Right renal cortex interstitium (tissue), 3 donors: ENCODE measurements around the gene TMCO4. TPM values are rescaled to one million over a fixed set of nuclear protein-coding genes. Genes with fewer than 3 reads are reported as not detected.

ENCODE experiments used
- DNase-seq, 3 donors: peaks; one replicate each; pipeline ENCODE4 v3.0.0-alpha.2; 2013; ENCODE audit warnings: low read depth in 3 of 3, low spot score in 2 of 3
- polyA plus RNA-seq, 3 donors: library from polyadenylated mRNA; unstranded; fragments of 120-200 nt; gene quantifications; one replicate each; pipeline ENCODE4 v1.2.1, GENCODE V29; 2013; ENCODE audit not compliant: insufficient read length in 3 of 3

Gene TMCO4
- polyA plus RNA-seq, 3 donors, result 16.5 to 18.4 (median 17.8) TPM

DNA sequence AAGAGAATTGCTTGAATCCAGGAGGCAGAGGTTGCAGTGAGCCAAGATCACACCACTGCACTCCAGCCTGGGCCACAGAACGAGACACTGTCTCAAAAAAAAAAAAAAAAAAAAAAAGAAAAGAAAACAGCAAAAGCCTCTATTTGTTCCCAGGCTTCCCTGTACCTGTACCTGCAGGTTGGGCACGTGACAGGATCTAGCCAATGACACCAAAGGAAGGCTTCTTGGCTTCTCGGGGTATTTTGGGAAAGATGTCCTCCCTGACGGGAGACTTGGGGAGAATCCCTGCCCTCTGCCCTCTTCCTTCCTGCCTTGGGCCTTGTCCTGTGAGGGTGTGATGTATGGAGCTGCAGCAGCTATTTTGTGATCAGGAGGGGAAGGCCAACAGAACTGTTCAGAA is 22.8 kb downstream of the TMCO4 start:
- DNase-seq, result no peak

DNA sequence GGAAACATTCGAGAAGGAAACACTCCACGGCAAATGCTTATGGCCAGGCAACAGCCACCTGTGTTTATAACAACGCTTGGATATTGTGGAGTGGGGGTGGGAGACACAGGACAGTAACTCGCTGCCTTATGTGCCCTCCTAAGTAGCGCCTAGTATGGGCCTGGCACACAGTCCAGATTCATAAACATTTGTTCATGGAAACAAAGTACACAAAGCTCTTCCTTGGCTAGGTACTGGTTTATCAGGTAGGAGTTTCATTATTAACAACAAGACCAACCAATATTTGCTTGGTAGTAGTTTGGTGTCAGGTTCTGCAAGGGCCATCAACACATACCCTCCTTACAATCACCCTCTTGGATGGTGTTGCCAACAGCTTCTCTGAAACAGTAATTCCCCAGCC is 23.4 kb downstream of the TMCO4 start:
- DNase-seq, result no peak

DNA sequence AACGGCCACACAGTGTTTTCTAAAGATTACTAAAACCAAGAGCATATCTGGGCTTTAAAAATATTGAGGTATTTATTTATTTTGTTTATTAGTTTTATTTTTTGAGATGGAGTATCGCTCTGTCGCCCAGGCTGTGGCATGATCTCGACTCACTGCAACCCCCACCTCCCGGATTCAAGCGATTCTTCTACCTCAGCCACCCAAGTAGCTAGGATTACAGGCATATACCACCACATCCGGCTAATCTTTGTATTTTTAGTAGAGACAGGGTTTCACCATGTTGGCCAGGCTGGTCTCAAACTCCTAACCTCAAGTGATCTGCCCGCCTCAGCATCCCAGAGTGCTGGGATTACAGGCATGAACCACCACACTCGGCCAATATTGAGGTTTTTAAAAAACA is 23.9 kb downstream of the TMCO4 start:
- no peak for DNase-seq

DNA sequence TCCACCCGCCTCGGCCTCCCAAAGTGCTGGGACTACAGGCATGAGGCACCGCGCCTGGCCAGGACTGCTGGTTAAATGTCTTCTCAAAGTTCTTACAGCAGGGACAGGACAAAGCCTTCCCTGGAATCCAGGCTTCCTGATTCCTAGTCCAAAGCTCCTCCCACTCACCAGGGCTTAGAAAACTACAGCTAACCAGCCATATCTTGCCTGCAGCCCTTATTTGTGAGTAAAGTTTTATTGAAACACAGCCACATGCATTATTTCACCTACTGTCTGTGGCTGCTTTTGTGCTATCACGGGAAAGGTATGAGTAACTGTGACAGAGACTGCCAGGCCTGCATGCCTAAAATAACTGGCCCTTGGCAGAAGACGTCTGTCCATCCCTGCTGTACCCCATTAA is 24.4 kb downstream of the TMCO4 start:
- no peak for DNase-seq

DNA sequence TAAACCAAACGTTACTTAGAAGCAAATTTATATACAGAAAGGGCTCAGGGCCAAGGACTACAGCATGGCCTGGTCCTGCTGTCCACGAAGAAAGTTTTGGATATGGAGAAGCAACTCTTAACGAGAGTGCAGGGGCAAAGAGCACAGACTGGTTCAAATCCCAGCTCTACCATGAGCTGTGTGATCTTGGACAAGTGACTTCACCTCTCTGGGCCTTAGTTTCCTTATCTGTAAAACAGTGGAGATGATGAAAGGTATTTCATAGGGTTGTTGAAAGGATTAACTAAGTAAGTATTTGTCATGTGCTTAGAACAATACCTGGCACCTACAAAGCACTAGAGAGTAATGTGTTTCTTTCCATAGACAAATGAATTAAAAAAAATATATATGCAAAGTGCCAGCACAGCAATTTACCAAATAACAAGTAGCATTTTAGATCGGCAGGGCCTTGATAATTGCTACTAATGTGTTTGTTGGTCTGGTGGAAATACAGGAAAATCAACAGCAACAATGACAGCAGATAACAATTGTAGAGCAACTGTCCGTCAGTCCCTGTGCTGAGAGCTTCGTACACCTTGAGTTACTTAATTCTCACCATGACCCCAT is 25.4 kb downstream of the TMCO4 start:
- DNase-seq, result no peak

DNA sequence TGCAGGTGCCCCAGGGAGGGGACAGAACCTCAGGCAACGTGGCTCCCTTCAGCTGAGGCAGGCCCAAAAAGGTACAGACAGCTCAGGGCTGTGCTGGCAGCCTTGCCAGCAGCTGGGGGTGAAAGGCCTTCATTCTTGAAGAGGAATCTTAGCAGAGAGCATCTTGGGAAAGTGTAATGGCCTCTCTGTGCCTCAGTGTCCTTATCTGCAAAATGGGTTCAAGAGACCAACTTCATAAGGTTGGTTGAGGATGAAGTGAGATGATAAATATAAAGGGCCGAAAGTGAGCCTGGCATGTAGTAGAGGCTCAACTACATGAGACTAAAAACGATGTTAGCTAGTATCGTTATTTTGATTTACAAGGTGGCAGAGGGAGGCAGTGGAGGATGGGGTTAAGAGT is 26.2 kb downstream of the TMCO4 start:
- DNase-seq, result no peak

DNA sequence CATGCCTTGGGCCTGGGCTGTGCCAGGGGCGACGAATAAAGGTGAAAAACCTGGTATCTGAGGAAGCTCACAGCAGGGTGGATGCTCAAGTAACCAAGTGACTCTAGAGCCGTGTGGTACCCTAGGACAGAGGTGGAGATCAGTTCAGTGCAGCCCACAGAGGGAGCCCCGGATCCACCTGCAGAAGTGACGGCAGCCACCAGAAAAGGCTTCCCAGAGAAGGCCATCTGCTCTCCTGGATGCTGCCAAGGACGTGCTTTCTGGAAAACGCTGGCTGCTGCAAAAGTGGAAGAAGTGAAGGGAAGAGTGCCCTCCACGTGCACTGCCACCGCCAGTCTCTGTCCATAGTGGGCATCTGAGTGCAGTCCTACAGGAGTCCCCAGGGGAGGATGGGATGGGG is 27.7 kb downstream of the TMCO4 start:
- no peak for DNase-seq

DNA sequence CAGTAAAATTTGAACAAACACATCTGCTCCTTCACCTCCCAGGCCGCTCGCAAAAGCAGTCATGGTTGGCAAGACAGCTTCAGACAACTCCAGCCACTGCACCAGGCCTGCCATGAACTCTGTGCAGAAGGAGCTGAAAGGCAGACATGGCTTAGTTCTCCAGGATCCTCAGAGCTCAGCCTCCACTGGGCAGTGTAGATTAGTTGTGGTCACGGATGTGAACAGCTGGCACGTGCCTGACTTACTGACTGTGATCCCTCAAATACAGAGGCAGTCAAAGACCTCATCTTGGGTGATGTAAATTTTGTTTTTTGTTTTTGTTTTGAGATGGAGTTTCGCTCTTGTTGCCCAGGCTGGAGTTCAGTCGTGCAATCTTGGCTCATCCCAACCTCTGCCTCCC is 28.4 kb downstream of the TMCO4 start:
- no peak for DNase-seq

DNA sequence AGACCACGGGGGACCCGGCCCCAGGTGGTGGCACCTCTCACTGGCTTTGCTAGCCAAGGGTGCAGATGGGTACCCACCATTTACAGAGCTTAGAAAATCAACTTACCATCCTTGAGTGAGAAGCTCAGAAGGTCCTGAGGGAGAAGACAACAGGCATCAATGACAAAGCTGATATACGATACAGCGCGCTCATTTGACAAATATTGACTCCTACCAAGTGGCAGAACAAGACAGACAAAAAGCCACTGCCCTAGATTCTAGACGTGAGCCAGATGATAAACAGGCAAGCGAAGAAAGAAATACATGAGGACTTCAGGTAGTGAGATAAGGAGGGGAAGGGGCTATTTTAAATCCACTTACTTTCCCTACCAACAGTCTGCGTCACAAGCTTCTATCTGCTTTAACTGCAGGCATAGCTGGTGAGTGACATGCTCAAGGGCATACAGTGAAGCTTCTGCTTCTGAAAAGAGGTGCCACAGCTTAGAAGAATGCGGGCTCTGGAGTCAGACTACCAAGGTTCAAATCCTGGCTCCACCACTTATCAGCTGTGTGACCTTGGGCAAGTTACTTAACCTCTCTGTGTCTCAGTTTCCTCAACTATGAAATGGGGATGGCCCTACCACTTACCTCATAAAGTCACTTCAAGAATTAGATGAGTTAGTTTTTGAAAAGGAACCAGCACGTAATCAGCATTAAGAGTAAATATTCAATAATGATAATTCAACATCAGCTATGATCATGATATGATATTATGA is 29.1 kb downstream of the TMCO4 start:
- DNase-seq, result no peak

DNA sequence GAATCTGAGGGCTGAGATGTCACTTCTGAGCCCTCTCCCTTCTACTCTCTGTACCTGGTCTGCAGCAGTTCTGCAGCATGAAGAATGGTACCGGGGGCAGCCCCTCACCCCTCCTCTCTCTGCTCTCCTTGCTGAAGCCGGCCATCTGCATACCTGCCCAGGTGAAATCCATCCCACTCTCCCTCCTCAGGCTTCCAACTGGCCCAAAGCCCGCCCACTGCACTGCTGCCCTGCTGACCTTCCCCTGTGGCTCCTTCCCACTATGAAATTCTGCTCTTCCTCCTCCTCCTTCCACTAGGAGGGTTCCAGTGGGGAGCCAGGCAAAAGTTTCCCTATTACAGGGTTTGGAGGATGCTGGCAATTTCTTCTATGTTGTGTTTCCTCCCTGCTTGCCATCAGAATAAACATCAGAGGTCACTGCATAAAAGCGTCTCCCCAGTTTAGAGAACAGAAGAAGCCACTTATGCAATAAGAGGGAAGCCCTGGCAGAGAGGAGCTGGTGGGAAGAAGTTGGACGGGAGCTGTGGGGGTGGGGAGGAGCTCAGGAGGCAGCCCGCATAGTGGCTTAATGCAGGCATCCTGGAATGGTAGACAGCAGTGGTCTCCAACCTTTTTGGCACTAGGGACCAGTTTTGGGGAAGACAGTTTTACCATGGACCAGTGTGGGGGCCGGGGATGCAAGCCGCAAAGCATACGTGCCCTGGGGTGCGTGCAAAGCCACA is 30.3 kb downstream of the TMCO4 start:
- DNase-seq, result no peak

DNA sequence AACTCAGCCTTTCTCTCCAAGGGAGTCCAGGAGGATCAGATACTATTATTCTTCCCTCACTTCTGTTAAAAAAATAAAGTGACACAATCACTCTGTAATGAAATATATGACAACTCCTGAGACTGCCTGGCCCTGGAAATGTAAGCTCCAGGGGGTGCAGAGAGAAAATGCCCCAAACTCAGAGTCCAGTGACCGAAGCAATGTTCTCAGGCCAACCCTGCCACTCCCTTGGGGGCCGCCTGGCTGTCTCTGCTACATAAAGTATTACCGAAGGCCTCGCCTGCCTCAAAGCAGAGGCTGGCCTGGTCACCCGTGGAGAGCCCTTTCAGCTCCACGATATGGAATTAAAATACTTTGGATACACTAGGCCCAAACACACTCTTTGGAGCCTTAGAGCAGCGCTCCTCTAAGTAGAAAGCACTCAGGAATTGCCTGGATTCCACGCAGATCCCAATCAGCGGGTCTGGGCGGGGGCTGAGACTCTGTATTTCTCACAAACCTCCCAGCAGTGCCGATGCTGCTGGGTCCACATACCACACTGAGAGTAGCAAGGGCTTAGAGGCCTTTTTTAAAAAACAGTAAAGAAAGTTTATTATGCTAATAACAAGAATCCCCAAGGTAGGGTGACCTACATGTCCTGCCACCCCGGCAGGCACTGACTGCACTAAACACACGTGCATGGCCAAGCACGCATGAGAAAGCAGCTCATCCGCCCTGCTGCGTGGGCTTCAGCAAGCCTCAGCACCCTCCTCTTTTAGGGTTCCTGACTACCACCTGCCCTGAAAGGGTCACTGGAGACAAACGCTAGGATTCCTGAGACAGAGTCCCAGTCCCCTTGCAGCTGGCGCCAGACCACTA is 31.1 kb downstream of the TMCO4 start:
- no peak for DNase-seq

DNA sequence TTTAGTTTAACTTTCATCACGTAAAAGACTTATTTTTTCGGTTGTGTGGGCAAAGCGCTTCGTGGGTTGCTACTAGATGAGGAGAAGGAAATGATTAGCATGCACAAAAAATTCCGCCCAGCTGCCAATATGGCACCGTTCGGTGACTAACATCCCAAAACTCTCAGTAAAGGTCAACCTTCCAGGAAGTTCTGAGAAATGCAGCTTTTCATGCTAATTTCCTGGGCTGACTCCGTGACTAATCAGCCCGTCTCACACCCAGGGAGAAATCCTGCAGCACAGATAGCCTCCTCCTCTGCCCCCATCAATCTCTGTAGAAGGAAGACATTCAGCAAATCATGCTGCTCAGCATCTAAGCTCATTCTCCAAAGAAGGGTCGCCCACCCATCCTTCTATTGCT is 34.1 kb downstream of the TMCO4 start:
- DNase-seq, result no peak

DNA sequence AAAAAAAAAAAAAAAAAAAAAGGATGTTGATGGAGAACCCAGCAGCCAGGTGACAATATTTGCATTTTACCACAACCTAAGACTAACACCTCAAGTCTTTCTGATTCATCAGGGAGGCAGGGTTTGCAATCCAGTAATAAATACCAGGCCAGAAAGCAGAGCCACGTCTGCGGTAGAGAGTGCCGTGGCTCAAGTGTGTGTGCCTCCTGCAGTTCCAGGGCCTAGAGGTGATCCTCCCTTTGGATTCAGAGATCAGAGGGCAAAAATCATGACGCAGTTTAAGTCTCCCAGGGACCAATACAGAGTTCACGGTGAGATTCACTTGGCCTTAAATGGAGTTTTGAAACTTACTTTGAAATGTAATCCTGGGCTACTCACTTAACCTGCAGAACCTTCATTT is 34.9 kb downstream of the TMCO4 start:
- DNase-seq, result no peak

DNA sequence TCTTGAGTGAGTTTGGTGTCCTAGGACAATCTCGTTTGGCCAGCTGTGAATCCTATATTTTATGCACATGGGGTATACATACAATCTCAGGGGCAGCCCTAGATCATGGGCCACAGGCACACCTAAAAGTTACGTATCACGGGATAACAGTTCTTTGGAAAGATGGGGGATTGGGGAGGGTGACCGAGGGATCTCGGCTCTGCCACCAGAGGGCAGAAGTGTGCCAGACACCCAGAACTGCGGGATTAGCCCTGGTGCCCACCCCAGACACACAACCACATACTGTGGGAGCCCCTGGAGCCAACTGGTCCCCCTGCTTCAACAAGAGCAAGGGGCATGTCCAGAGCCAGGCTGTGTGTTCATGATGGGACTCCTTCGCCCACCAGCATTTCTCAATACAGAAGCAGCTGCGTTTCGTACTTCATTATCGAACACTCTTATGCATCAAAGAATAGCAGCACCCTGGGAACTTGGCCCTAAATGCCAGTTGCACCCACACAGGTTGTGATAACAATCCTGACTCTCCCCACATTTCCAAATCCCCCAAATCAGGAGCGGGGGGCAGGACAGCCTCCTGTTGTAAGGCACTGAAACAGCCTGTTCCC is 37.4 kb downstream of the TMCO4 start:
- DNase-seq, result no peak

DNA sequence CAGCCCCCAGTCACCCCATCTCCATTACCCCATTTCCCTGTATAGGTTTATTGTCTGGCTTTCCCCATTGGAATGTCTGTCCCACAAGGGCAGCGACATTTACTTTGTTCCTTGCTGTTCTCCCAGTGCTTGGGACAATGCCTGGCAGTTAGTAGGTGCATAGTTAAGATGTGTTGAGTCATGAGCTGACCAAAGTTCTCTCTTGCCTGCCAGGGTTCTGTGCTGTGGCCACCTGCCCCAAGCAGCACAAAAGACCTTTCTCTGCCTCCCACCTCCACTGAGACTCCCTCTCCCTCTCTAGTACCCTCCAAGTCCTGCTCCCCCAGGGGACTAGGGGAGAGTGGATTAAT is 40.0 kb downstream of the TMCO4 start:
- no peak for DNase-seq

DNA sequence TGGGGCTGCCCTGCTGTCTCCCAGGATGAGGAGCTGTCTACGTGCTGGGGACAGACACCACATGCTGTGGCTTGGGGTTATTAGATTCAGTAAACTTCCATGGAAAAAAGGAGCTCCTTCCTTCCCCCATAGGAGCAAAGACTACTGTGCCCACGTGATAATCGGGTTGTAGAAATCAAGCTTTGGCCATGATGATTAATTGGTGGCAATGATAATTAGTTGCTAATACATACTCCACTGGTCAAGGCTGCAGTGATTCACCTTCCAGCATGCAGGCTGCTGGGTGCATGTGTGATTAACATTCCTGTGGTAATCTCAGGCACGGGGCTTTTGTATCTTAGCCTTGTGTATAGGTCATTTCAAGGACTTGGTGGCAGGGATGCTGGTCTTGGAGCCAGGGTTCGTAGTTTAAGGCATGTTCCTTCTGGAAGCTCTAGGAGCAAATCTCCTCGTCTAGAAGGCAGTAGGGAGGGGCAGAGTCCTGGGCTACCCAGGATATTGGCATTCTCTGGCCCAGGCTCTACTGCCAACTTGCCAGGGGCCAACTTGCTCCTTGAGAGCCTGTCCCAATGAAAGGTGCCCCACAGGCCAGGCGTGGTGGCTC is 41.4 kb downstream of the TMCO4 start:
- DNase-seq, result no peak

DNA sequence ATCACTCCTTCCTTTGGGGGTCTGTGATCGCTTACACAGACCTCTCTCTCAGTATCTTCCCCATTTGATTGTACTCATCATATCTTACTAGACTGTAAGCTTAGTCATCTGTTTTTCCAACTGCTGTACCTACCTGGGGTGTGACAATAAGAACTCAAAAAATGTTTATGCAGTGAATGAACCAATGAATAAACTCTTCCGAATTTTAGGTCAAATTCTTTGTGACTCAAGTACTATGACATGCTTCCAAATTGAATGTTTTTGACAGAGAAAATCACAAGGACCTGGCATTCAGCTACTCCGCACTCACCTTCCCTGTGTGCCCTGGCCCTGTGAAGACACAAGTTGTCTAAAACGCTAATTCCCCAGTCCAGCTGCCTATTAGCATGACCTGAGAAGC is 42.1 kb downstream of the TMCO4 start:
- no peak for DNase-seq

DNA sequence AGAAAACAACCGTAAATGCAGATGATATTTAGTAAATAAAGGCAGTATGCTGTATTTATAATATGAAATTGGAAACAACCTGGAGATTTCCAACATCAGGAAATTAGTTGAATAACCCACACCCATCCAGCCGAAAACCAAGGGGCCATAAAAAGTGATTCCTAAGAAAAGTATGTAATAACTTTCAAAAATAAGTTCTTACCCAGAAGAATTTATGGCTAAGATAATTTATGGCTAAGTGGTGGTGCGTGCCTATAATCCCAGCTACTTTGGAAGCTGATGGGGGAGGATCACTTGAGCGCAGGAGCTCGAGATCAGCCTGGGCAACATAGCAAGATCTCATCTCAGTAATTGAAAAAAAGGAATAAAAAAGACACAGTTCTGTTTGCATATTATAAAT is 43.2 kb downstream of the TMCO4 start:
- no peak for DNase-seq

DNA sequence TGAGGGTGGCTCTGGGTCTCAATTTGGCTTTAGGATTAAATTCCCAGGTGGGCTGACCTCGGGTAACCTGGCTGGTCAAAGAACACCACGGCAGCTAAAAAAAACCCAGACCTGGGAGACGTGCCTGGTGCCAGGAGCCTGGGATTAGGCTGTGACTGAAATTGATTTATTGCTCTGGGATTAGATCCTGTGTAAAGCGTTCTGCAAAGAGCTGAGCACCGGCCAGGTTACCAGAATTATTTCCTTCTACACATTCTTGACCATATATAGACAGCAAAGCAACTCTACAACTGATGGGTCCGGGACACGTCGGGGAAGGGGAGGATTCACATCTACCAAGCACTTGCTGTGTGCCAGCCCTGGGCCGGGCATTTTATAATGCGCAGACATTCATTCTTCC is 45.2 kb downstream of the TMCO4 start:
- no peak for DNase-seq

DNA sequence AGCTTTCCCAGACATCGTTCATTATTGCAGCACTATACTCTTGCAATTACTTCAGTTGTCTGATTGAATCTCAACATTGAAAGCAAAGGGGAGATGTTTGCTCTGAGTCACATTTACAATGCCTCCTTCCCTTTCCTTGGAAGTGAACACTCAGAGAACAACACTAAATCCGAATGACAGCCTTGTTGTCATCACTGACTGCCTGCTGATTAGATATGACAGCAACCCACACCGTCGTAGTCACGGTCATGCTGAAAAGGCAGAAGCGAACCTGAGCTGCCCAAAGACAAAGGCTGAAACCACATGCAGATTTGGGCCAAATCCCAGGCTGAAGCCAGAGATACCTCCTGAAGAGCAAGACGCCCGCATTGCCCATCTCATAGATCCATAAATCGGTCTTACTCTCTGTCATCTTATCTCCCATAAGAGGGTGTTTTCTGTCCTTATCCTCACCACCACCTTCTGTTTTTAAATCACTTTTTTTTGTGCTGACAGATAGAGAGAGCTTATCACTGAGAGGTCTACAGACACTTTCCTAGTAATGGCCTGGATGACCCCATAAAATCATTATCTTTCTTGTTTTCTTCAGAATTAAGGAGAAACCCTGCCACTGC is 47.5 kb downstream of the TMCO4 start:
- DNase-seq, result no peak
